GM21786 (cell line): ENCODE results near the gene CUL9.

Source experiments
- ATAC-seq: cut with Tn5 transposase; IDR thresholded peaks from one replicate; pipeline ENCODE4 v1.9.1; 2021; ENCODE audit not compliant: unreplicated experiment

CUL9 gene

GRCh38 chr6:43254138-43254817 lies 72.3 kb downstream of the CUL9 start:
- no peak for ATAC-seq

GRCh38 chr6:43254846-43255245 lies 72.8 kb downstream of the CUL9 start:
- ATAC-seq: no peak

- ATAC-seq: no peak
These were observed 73.5 kb downstream of the CUL9 start for GRCh38 chr6:43255408-43256054.

DNA sequence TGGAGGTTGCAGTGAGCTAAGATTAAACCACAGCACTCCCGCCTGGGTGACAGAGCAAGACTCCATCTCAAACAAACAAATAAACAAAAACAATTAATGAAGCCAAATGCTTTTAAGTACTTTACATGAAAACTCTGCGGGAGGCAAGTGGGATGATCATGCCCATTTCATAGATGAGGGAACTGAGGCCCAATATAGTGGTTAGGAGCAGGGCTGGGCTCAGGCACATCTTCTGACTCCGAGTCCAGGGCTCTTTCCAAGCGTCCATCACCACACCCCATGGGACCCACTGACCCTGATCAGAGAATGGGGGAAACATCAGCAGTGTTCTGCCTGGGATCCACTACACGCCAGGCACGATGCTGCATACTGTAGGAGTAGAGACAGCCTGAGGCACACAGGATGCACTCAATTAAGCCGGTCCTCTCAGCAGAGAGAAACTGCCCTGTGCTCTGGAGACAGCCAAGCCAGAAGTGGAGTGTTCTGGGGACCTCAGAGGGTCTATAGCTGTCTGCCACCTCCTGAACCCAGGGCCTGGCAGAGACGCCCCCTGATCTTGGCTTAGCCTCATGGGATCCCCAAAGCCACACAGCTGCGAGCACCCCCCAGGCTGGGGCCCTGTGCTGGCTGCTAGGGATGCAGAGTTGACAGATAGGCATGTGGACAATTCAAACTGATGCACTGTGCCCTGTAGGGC lies 74.8 kb downstream of the CUL9 start:
- ATAC-seq: no peak

GRCh38 chr6:43257367-43258145 lies 75.6 kb downstream of the CUL9 start:
- ATAC-seq: no peak

DNA sequence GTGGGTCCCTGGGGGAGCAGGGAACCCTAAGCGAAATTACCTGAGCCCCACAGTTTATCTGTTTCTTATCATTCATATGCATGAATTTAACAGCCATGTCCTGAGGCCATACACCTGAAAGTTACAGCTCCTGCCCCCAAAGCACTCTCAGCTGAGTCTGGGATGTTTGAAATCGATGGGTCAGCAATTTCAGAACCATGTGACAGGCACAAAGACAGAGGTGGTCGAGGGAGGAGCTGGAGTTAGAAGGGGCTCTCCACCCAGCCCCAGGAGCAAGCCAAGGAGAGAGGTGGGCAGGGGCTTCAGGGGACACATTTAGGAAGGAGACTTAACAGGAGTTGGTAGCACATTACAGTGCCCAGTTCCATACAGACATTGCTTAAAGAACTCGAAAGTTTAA lies 76.2 kb downstream of the CUL9 start:
- no peak for ATAC-seq

DNA sequence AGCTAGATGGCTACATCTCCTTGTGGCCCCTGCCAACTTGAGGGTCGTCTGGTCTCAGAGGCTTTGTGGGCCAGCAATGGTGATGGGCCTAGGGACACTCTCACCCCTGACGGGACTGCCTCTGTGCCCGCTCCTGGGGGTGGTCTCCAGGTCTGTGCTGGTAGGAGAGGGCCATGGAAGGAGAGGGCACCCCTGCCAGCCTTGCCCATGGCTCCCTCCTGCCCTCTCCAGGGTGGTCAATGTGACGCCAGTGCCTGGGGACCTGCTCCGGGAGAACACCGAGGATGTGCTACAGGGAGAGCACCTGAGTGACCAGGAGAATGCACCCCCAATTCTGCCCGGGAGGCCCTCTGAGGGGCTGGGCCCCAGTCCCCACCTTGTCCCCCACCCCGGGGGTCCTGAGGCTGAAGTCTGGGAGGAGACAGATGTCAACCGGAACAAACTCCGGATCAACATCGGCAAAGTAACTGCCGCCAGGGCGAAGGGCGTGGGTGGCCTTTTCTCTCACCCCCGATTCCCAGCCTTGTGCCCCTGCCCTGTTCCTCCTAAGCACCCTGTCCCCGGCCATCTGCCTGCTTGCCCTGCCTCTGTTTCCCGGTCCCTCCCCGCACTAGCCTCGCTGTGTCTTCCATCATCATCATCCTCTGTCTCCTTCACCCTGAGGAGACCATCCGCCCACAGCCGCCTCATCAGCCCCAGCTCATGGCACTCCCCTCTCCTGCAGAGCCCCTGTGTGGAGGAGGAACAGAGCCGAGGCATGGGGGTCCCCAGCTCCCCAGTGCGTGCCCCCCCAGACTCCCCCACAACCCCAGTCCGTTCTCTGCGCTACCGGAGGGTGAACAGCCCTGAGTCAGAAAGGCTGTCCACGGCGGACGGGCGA lies 77.1 kb downstream of the CUL9 start:
- no peak for ATAC-seq

DNA sequence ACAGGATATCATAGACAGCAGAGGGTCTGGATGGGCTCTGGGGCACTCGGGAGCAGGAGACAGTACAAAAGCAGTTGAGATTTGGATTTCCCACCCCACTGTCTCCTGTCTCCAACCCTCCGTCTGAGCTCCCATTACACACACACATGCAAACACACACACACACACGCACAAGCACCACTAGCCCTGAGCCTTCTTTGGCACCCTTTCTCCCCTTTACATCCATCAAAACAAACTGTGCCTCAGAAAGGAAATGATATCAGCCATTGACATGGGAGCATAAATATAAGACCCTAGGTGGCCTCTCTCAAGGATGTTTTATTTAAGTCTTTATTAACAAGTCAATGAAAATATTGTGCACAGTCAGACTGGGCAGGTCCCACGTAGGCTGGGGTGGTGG lies 78.8 kb downstream of the CUL9 start:
- ATAC-seq: no peak

DNA sequence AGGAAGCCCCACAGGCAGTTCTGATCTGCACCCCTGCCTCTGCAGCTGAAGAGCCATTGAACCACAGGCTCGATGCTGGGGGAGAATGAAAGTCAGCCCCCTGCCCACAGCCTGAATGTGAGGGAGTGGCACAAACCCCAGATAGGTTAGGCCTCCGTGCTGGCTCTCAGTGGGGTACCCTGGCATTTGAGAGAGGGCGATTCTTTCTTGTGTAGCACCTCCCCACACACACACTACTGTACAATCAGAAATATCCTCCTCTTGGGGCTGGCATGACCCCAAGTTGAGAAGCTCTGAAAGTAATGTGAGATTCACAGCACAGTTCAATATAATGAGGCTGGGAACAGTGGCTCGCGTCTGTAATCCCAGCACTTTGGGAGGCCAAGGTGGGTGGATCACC lies 79.2 kb downstream of the CUL9 start:
- no peak for ATAC-seq

GRCh38 chr6:43262000-43262779 lies 80.2 kb downstream of the CUL9 start:
- ATAC-seq: no peak

DNA sequence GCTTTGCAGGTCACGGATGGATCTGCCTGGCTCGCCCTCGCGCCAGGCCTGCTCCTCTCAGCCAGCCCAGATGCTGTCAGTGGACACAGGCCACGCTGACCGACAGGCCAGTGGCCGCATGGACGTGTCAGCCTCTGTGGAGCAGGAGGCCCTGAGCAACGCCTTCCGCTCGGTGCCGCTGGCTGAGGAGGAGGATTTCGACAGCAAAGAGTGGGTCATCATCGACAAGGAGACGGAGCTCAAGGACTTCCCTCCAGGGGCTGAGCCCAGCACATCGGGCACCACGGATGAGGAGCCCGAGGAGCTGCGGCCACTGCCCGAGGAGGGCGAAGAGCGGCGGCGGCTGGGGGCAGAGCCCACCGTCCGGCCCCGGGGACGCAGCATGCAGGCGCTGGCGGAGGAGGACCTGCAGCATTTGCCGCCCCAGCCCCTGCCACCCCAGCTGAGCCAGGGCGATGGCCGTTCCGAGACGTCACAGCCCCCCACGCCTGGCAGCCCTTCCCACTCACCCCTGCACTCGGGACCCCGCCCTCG lies 80.9 kb downstream of the CUL9 start:
- ATAC-seq: no peak

- ATAC-seq: peak; percentile 78
These were observed 81.5 kb downstream of the CUL9 start for GRCh38 chr6:43263314-43264178.

GRCh38 chr6:43264599-43265145 lies 82.7 kb downstream of the CUL9 start:
- no peak for ATAC-seq

DNA sequence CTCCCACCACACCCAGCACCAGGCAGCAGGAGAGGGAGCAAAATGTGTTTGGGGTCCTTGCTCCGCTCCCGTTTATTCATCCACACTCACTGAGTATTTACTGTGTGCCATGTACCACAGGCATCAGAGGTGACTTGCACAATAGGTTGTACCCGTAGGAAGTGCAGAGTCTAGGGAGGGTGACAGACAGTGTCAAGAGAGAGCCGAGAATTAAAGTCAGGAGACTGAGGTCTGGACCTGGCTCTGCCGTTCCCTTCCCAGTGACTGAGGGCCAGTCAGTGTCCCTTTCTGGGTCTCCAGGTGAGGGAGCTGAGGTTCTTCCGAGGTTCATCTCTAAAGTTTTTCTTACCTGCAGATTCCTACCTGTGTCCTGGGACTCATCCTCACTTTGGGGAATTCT lies 83.6 kb downstream of the CUL9 start:
- no peak for ATAC-seq

DNA sequence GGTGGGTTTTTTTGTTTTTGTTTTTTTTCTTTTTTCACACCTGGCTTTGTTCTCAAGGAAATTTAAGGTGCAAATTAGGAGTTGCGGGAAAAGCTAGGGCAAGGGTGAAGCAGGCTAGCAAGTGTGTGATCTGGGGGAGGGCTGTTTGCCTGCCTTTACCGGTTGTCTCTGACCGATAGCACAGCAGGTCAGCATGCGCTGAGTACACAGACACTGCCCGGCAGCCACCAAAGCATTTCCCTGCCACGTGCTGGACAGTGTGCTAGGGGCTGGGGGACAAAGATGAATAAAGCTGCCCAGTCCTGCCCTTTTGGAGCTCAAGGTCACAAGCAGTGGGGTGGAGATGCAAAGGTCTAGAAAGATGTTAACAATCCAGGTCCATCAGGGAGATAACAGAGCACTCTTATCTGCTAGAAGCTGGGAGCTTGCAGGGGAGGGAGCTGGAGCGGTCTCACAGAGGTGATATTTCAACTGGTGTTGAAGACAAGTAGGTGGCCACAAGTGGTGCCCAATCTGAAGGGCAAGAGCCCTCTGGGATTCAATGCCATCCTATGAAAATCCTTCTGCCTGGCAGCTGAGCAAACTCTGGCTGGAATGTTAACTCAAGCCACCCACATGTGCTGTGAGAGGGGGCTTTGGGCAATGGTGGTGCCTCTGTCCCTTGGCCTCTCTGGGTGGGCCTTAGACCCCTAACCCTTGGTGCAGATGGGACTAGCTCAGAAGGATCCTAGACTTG lies 85.8 kb downstream of the CUL9 start:
- no peak for ATAC-seq

GRCh38 chr6:43268355-43268700 lies 86.3 kb downstream of the CUL9 start:
- no peak for ATAC-seq

- ATAC-seq: no peak
These were observed 86.8 kb downstream of the CUL9 start for GRCh38 chr6:43268782-43269272.
